Erythroblast (primary cell): ENCODE data around the gene SPATA3.

Source experiments
- GATA1 ChIP-seq: IDR thresholded peaks from 2 replicates; pipeline ENCODE4 v1.6.1; 2011; ENCODE audit warnings: low read depth, mild to moderate bottlenecking, control low read depth, low read length, moderate library complexity
- POLR2A ChIP-seq: IDR thresholded peaks from 2 replicates; pipeline ENCODE4 v1.6.1; 2011; ENCODE audit warnings: mild to moderate bottlenecking, low read length

DNA sequence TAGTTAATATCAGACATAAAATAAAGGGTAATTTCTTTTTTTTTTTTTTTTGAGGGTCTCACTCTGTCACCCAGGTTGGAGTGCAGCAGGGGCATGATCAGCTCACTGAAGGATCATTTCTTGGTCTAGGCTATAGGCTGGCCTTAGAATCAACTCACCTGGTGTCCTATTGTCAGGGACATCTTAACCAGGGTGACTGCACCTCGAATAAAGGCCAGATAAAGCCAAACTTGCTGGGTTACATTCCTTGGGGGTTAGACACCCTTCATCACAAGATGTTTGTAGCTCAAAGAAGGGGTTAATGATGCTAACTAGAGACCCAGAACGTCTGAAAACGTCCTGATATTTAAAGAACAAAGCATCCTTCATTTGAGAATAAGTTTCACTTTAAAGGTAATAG lies 17.9 kb downstream of the SPATA3 start:
- TF ChIP-seq POLR2A (no peak), GATA1 (no peak)
